Measurements from ENCODE around the gene RALY. TPM values are rescaled to one million over a fixed set of nuclear protein-coding genes. Genes with fewer than 3 reads are reported as not detected.

RALY gene
- polyA plus RNA-seq, 2 of the 4 experiments (the other 2 are of a cell fraction), result 63.4 to 102 TPM

DNA sequence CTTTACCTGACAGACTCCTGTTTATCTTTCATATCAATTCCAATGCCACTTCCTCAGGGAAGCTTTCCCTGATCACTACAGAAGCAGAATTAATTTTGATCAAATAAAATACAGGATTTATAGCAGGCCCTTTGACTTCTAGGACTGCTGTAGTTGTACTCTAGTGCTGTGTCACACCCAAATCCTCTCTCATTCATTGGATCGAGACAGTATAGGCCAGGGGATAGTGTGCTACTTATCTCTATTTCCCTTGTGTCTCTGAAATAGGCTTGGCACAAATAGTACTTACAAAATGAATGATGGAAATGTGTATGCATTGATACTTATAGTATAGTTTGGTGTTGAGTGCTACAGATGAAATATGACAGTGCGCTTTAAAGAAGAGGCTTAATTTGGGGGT, 19.8 kb downstream of the RALY start:
- H3K9me3 ChIP-seq, result no peaks in the 10 kb centered on the region
- TF ChIP-seq CHD4 (IDR thresholded peaks at IDR 0.05; ENCODE audit: borderline replicate concordance), result no peak
- TF ChIP-seq KDM5A (IDR thresholded peaks at IDR 0.05), result no peak
- no peak for TF ChIP-seq FOSL2 (IDR thresholded peaks at IDR 0.05)
- TF ChIP-seq FOSL2 (CRISPR knock-in tag; IDR thresholded peaks at IDR 0.05), result no peak
- no peak for TF ChIP-seq EHMT2 (IDR thresholded peaks at IDR 0.05; ENCODE audit: low read depth)
- no peak for TF ChIP-seq SMC3 (IDR thresholded peaks at IDR 0.05)
- TF ChIP-seq TP53 (CRISPR knock-in tag; IDR thresholded peaks at IDR 0.05), result no peak
- no peak for TF ChIP-seq HOXA7 (CRISPR knock-in tag; IDR thresholded peaks at IDR 0.05)
- no peak for TF ChIP-seq ZSCAN20 (CRISPR knock-in tag; IDR thresholded peaks at IDR 0.05)
- no peak for TF ChIP-seq POLR2A (IDR thresholded peaks at IDR 0.05; ENCODE audit: low read length)
- TF ChIP-seq, protein P1, sequence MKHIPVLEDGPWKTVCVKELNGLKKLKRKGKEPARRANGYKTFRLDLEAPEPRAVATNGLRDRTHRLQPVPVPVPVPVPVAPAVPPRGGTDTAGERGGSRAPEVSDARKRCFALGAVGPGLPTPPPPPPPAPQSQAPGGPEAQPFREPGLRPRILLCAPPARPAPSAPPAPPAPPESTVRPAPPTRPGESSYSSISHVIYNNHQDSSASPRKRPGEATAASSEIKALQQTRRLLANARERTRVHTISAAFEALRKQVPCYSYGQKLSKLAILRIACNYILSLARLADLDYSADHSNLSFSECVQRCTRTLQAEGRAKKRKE (CRISPR knock-in tag; IDR thresholded peaks at IDR 0.05; ENCODE audit: low read depth), result no peak
- TF ChIP-seq MAX (IDR thresholded peaks at IDR 0.05), result no peak
- TF ChIP-seq FOSB (CRISPR knock-in tag; IDR thresholded peaks at IDR 0.05), result no peak
- TF ChIP-seq HMGXB4 (CRISPR knock-in tag; IDR thresholded peaks at IDR 0.05; ENCODE audit: borderline replicate concordance), result no peak
- TF ChIP-seq PBX3 (IDR thresholded peaks at IDR 0.05), result no peak
- no peak for TF ChIP-seq CEBPB (IDR thresholded peaks at IDR 0.05)
- TF ChIP-seq CHD2 (IDR thresholded peaks at IDR 0.05; ENCODE audit: low read length, partially characterized antibody), result no peak
- no peak for TF ChIP-seq ESRRA (IDR thresholded peaks at IDR 0.05; ENCODE audit: borderline replicate concordance, low read length)
- TF ChIP-seq CTCF (IDR thresholded peaks at IDR 0.05), result no peak
- no peak for TF ChIP-seq USF2 (IDR thresholded peaks at IDR 0.05)
- no peak for TF ChIP-seq FOXS1 (CRISPR knock-in tag; IDR thresholded peaks at IDR 0.05)
- no peak overlapping the region for H3K27ac ChIP-seq
- DNase-seq (ENCODE audit: low read depth in 1 of 2, low spot score in 1 of 2) (no peak), FAIRE-seq (no peak), ATAC-seq (no peak)
- ChIA-PET CTCF (interaction anchor here (1.1 to 1.6 kb wide), 2 partner anchors 8 to 99 kb away, joined by 3 to 4 read pairs; no protein-coding TSS in a partner anchor), POLR2A (no interaction called here)
- no peak overlapping the region for H3K4me3 ChIP-seq
- WGBS (ENCODE audit: missing lambda C conversion rate), result 96% methylated on average over 2 of the region's 2 CpGs
- no peak overlapping the region for H3K4me2 ChIP-seq
- H3K4me1 ChIP-seq, result peaks cover 20% of the 10 kb centered on the region

- H3K9me3 ChIP-seq, result no peaks in the 10 kb centered on the region
- no peak overlapping the region for H3K27ac ChIP-seq
- 86% methylated on average over 1 of the region's 1 CpG for WGBS (ENCODE audit: missing lambda C conversion rate)
- ATAC-seq (no peak), FAIRE-seq (no peak), DNase-seq (ENCODE audit: low read depth in 1 of 2, low spot score in 1 of 2) (no peak)
- H3K4me2 ChIP-seq, result no peak overlapping the region
- CTCF ChIA-PET, result interaction anchor here (1.1 kb wide), 2 partner anchors 15 to 22 kb away, joined by 4 read pairs; partner anchors contain the start of gene RALY
- peaks cover 20% of the 10 kb centered on the region for H3K4me1 ChIP-seq
- POLR2A ChIA-PET, result interaction anchor here (0.6 kb wide), 1 partner anchor 202 kb away, joined by 4 read pairs; no protein-coding TSS in a partner anchor
- TF ChIP-seq SMC3 (IDR thresholded peaks at IDR 0.05), result no peak
- TF ChIP-seq, protein P2, sequence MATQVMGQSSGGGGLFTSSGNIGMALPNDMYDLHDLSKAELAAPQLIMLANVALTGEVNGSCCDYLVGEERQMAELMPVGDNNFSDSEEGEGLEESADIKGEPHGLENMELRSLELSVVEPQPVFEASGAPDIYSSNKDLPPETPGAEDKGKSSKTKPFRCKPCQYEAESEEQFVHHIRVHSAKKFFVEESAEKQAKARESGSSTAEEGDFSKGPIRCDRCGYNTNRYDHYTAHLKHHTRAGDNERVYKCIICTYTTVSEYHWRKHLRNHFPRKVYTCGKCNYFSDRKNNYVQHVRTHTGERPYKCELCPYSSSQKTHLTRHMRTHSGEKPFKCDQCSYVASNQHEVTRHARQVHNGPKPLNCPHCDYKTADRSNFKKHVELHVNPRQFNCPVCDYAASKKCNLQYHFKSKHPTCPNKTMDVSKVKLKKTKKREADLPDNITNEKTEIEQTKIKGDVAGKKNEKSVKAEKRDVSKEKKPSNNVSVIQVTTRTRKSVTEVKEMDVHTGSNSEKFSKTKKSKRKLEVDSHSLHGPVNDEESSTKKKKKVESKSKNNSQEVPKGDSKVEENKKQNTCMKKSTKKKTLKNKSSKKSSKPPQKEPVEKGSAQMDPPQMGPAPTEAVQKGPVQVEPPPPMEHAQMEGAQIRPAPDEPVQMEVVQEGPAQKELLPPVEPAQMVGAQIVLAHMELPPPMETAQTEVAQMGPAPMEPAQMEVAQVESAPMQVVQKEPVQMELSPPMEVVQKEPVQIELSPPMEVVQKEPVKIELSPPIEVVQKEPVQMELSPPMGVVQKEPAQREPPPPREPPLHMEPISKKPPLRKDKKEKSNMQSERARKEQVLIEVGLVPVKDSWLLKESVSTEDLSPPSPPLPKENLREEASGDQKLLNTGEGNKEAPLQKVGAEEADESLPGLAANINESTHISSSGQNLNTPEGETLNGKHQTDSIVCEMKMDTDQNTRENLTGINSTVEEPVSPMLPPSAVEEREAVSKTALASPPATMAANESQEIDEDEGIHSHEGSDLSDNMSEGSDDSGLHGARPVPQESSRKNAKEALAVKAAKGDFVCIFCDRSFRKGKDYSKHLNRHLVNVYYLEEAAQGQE (IDR thresholded peaks at IDR 0.05), result no peak
- H3K4me3 ChIP-seq, result no peak overlapping the region
Observed at GRCh38 chr20:34014878-34015277, 21.2 kb downstream of the RALY start.
